GM12878 (cell line): ENCODE measurements around the gene AGER. TPM values are rescaled to one million over a fixed set of nuclear protein-coding genes. Genes with fewer than 3 reads are reported as not detected.

Experiments used
- GATAD2B ChIP-seq: fragments of 450-650 bp; conservative IDR thresholded peaks from 2 replicates; pipeline ENCODE4 v1.6.1; 2017; ENCODE audit warnings: low read depth, mild to moderate bottlenecking, moderate library complexity
- HDGF ChIP-seq: fragments of 450-650 bp; IDR thresholded peaks from 2 replicates; pipeline ENCODE4 v1.6.1; 2016; ENCODE audit warnings: antibody characterized with exemption
- JUNB ChIP-seq: IDR thresholded peaks from 2 replicates; pipeline ENCODE4 v1.6.1; 2016; ENCODE audit warnings: antibody characterized with exemption, mild to moderate bottlenecking
- KAT2A ChIP-seq: conservative IDR thresholded peaks from 2 replicates; pipeline ENCODE4 v1.6.1; 2011; ENCODE audit warnings: low read depth, low read length; ENCODE audit not compliant: control insufficient read depth
- LARP7 ChIP-seq: fragments of 450-650 bp; IDR thresholded peaks from 2 replicates; pipeline ENCODE4 v1.6.1; 2017; ENCODE audit warnings: mild to moderate bottlenecking
- MEF2A ChIP-seq: IDR thresholded peaks from 2 replicates; pipeline ENCODE4 v1.6.1; 2011; ENCODE audit warnings: low read depth, mild to moderate bottlenecking, low read length, moderate library complexity; ENCODE audit not compliant: insufficient read depth
- NFYB ChIP-seq: IDR thresholded peaks from 2 replicates; pipeline ENCODE4 v1.6.1; 2011; ENCODE audit warnings: low read depth, mild to moderate bottlenecking, low read length, improper control_type of control experiment, moderate library complexity; ENCODE audit not compliant: insufficient read depth
- POU2F2 ChIP-seq: IDR thresholded peaks from 3 replicates; pipeline ENCODE4 v1.6.1; 2011; ENCODE audit warnings: low read depth, mild to moderate bottlenecking, low read length, borderline replicate concordance
- RCOR1 ChIP-seq: conservative IDR thresholded peaks from 2 replicates; pipeline ENCODE4 v1.6.1; 2012; ENCODE audit warnings: low read depth, low read length, improper control_type of control experiment
- SMAD1 ChIP-seq: fragments of 450-650 bp; IDR thresholded peaks from 2 replicates; pipeline ENCODE4 v1.6.1; 2018; ENCODE audit warnings: mild to moderate bottlenecking, low read depth; ENCODE audit not compliant: partially characterized antibody
- SMAD5 ChIP-seq: IDR thresholded peaks from 2 replicates; pipeline ENCODE4 v1.6.1; 2016; ENCODE audit warnings: antibody characterized with exemption, low read depth
- SMARCA5 ChIP-seq: fragments of 450-650 bp; IDR thresholded peaks from 2 replicates; pipeline ENCODE4 v1.6.1; 2017; ENCODE audit warnings: mild to moderate bottlenecking
- SPI1 ChIP-seq: IDR thresholded peaks from 2 replicates; pipeline ENCODE4 v1.6.1; 2011; ENCODE audit warnings: low read depth, mild to moderate bottlenecking, low read length, moderate library complexity, borderline replicate concordance; ENCODE audit not compliant: insufficient read depth
- ZNF217 ChIP-seq: fragments of 450-650 bp; IDR thresholded peaks from 2 replicates; pipeline ENCODE4 v1.6.1; 2017; ENCODE audit warnings: antibody characterized with exemption, mild to moderate bottlenecking
- ZNF622 ChIP-seq: fragments of 450-650 bp; IDR thresholded peaks from 2 replicates; pipeline ENCODE4 v1.6.1; 2017; ENCODE audit warnings: mild to moderate bottlenecking, inconsistent platforms
- polyA plus RNA-seq, 11 experiments: library from polyadenylated mRNA; depleted of rRNA in 4 of 11; unstranded in 6 of 11; stranded (reverse) in 5 of 11; fragments of >200 nt; fragmentation: Nextera tagmentation in 4 of 11; fragmentation: Illumina TruSeq in 1 of 11; extraction: Ambion mirVana in 4 of 11; extraction: Trizol in 1 of 11; gene quantifications; 1 replicate in 1 of 11; 2 replicates in 10 of 11; pipeline versions ENCODE4 v1.2.1 to v1.2.3, GENCODE V29; 2011 to 2016; ENCODE audit warnings: inconsistent platforms in 2 of 11, missing spikeins in 2 of 11, low read depth in 1 of 11
- total RNA-seq, 4 experiments: library from RNA; depleted of rRNA in 3 of 4; stranded (reverse); fragments of >200 nt in 3 of 4; fragmentation: Illumina TruSeq in 1 of 4; extraction: Trizol in 1 of 4; gene quantifications; 2 replicates each; pipeline versions ENCODE4 v1.2.1 to v1.2.3, GENCODE V29; 2013 to 2021
- TF ChIP-seq, protein P1 (sequence below): fragments of 450-650 bp; conservative IDR thresholded peaks from 2 replicates; pipeline ENCODE4 v1.6.1; 2017; ENCODE audit warnings: mild to moderate bottlenecking, moderate library complexity
- TF ChIP-seq, protein P2 (sequence below): IDR thresholded peaks from 2 replicates; pipeline ENCODE4 v1.6.1; 2012; ENCODE audit warnings: low read length, inconsistent platforms
- TF ChIP-seq, protein P3 (sequence below): fragments of 450-650 bp; formaldehyde crosslinking; IDR thresholded peaks from 2 replicates; pipeline ENCODE4 v1.4.0; 2020; ENCODE audit warnings: mild to moderate bottlenecking, moderate library complexity
- TF ChIP-seq, protein P4 (sequence below): fragments of 450-650 bp; IDR thresholded peaks from 2 replicates; pipeline ENCODE4 v1.6.1; 2016; ENCODE audit warnings: mild to moderate bottlenecking, moderate library complexity, borderline replicate concordance

The AGER gene
- total and polyA plus RNA-seq, 10 of the 15 experiments (the other 5 are each of a cell fraction or from before 2014, with no cell fraction given), result 1.1 to 18.2 (median 3.9) TPM

DNA sequence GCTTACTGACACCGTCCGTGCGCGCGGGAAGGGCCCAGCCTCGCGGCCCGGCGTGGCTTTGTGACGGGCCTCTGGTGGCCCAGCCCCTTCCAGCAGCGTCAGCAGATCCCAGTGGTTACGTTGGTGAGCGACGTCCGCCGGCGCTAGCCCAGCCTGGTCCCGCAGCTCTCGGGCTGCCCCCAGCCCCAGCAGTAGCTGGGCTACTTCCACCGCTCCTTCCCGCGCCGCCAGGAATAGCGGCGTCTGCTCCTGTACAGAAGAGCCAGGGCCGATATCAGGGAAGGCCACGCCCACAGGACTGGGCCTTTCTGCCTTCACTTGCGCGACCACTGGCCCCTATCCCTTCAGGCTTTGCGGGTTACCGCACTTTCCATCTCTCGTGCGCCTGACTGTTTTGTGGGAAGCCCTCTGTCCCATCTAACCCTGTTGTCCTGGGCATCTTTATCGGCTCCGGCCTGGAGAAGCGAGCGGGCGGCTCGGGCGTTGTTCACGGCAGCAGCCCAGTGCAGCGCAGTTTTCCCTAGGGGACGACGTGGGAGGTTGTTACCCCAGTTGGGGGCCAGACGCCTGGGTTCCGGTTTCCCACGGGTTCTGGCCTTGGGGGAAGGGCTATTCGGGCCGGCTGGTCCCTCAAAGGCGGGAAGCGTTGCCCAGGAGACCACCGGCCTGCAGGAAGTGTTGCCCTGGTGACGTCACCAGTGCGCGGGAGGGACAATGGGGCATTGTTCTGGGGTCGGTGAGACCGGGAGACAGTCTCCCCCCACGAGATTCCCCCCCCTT, 12.0 kb upstream of the AGER start (continued):
- TF ChIP-seq, protein P1, sequence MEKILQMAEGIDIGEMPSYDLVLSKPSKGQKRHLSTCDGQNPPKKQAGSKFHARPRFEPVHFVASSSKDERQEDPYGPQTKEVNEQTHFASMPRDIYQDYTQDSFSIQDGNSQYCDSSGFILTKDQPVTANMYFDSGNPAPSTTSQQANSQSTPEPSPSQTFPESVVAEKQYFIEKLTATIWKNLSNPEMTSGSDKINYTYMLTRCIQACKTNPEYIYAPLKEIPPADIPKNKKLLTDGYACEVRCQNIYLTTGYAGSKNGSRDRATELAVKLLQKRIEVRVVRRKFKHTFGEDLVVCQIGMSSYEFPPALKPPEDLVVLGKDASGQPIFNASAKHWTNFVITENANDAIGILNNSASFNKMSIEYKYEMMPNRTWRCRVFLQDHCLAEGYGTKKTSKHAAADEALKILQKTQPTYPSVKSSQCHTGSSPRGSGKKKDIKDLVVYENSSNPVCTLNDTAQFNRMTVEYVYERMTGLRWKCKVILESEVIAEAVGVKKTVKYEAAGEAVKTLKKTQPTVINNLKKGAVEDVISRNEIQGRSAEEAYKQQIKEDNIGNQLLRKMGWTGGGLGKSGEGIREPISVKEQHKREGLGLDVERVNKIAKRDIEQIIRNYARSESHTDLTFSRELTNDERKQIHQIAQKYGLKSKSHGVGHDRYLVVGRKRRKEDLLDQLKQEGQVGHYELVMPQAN, result peak; percentile 56; the same call in 1 of the 2 replicates
- peak; percentile 88 for TF ChIP-seq RCOR1
- TF ChIP-seq SMAD5, result peak; percentile 75; the same call in 1 of the 2 replicates
- TF ChIP-seq ZNF622, result no peak
- TF ChIP-seq, protein P2, sequence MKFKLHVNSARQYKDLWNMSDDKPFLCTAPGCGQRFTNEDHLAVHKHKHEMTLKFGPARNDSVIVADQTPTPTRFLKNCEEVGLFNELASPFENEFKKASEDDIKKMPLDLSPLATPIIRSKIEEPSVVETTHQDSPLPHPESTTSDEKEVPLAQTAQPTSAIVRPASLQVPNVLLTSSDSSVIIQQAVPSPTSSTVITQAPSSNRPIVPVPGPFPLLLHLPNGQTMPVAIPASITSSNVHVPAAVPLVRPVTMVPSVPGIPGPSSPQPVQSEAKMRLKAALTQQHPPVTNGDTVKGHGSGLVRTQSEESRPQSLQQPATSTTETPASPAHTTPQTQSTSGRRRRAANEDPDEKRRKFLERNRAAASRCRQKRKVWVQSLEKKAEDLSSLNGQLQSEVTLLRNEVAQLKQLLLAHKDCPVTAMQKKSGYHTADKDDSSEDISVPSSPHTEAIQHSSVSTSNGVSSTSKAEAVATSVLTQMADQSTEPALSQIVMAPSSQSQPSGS, result no peak
- TF ChIP-seq NFYB, result no peak
- TF ChIP-seq JUNB, result 0 out of 2 replicates have a peak, but pooled peaks have one; percentile 25
- TF ChIP-seq SMAD1, result peak; percentile 93
- TF ChIP-seq LARP7, result peak; percentile 96
- TF ChIP-seq POU2F2, result peak; percentile 75; the same call in 2 of the 3 replicates
- TF ChIP-seq SPI1, result peak; percentile 52; the same call in 1 of the 2 replicates
- TF ChIP-seq MEF2A, result no peak
- no peak for TF ChIP-seq ZNF217
- TF ChIP-seq HDGF, result no peak; the same call in 1 of the 2 replicates
- TF ChIP-seq KAT2A, result no peak
- TF ChIP-seq GATAD2B, result peak; percentile 97
- peak; percentile 96 for TF ChIP-seq SMARCA5
- TF ChIP-seq, protein P3, sequence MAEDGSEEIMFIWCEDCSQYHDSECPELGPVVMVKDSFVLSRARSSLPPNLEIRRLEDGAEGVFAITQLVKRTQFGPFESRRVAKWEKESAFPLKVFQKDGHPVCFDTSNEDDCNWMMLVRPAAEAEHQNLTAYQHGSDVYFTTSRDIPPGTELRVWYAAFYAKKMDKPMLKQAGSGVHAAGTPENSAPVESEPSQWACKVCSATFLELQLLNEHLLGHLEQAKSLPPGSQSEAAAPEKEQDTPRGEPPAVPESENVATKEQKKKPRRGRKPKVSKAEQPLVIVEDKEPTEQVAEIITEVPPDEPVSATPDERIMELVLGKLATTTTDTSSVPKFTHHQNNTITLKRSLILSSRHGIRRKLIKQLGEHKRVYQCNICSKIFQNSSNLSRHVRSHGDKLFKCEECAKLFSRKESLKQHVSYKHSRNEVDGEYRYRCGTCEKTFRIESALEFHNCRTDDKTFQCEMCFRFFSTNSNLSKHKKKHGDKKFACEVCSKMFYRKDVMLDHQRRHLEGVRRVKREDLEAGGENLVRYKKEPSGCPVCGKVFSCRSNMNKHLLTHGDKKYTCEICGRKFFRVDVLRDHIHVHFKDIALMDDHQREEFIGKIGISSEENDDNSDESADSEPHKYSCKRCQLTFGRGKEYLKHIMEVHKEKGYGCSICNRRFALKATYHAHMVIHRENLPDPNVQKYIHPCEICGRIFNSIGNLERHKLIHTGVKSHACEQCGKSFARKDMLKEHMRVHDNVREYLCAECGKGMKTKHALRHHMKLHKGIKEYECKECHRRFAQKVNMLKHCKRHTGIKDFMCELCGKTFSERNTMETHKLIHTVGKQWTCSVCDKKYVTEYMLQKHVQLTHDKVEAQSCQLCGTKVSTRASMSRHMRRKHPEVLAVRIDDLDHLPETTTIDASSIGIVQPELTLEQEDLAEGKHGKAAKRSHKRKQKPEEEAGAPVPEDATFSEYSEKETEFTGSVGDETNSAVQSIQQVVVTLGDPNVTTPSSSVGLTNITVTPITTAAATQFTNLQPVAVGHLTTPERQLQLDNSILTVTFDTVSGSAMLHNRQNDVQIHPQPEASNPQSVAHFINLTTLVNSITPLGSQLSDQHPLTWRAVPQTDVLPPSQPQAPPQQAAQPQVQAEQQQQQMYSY (CRISPR knock-in tag), result no peak; the same call in 1 of the 2 replicates
- TF ChIP-seq, protein P4, sequence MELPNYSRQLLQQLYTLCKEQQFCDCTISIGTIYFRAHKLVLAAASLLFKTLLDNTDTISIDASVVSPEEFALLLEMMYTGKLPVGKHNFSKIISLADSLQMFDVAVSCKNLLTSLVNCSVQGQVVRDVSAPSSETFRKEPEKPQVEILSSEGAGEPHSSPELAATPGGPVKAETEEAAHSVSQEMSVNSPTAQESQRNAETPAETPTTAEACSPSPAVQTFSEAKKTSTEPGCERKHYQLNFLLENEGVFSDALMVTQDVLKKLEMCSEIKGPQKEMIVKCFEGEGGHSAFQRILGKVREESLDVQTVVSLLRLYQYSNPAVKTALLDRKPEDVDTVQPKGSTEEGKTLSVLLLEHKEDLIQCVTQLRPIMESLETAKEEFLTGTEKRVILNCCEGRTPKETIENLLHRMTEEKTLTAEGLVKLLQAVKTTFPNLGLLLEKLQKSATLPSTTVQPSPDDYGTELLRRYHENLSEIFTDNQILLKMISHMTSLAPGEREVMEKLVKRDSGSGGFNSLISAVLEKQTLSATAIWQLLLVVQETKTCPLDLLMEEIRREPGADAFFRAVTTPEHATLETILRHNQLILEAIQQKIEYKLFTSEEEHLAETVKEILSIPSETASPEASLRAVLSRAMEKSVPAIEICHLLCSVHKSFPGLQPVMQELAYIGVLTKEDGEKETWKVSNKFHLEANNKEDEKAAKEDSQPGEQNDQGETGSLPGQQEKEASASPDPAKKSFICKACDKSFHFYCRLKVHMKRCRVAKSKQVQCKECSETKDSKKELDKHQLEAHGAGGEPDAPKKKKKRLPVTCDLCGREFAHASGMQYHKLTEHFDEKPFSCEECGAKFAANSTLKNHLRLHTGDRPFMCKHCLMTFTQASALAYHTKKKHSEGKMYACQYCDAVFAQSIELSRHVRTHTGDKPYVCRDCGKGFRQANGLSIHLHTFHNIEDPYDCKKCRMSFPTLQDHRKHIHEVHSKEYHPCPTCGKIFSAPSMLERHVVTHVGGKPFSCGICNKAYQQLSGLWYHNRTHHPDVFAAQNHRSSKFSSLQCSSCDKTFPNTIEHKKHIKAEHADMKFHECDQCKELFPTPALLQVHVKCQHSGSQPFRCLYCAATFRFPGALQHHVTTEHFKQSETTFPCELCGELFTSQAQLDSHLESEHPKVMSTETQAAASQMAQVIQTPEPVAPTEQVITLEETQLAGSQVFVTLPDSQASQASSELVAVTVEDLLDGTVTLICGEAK, result peak; percentile 49; the same call in 1 of the 2 replicates
